ENCODE measurements around the gene ACCS. TPM values are rescaled to one million over a fixed set of nuclear protein-coding genes. Genes with fewer than 3 reads are reported as not detected.

ACCS gene
- total RNA-seq, 1 donor from 2014 or later, result 8.1 TPM

GRCh38 chr11:44032299-44033085 is 33.6 kb upstream of the ACCS start:
- no peak for TF ChIP-seq CTCF (IDR thresholded peaks at IDR 0.05)
- peak in 1 of 2 donors; percentile 31 for TF ChIP-seq POLR2AphosphoS5 (IDR thresholded peaks at IDR 0.05; ENCODE audit: insufficient read depth in 1 of 2, low read depth in 1 of 2)
- H3K9me3 ChIP-seq, result no peaks in the 10 kb centered on the region
- intact Hi-C loops (cut with DNase I), result loop anchor here (5.0 kb wide), 1 partner anchor 85 kb away; no protein-coding TSS in a partner anchor
- H3K27me3 ChIP-seq, result no peaks in the 10 kb centered on the region
- DNase-seq (ENCODE audit: extremely low spot score in 2 of 2), result peak; percentile 79 to 87
- no peaks in the 10 kb centered on the region for H3K36me3 ChIP-seq
- peak overlapping the region; percentile 78 for H3K27ac ChIP-seq
- no peak overlapping the region for H3K4me3 ChIP-seq
- peaks cover 32% of the 10 kb centered on the region for H3K4me1 ChIP-seq

GRCh38 chr11:44033411-44033850 is 32.6 kb upstream of the ACCS start:
- no peaks in the 10 kb centered on the region for H3K36me3 ChIP-seq
- peak overlapping the region; percentile 78 for H3K27ac ChIP-seq
- no peak overlapping the region for H3K4me3 ChIP-seq
- H3K4me1 ChIP-seq, result peaks cover 32% of the 10 kb centered on the region
- TF ChIP-seq CTCF (IDR thresholded peaks at IDR 0.05) (no peak), POLR2A (IDR thresholded peaks at IDR 0.05) (no peak), POLR2AphosphoS5 (IDR thresholded peaks at IDR 0.05; ENCODE audit: insufficient read depth in 1 of 2, low read depth in 1 of 2) (no peak)
- no peaks in the 10 kb centered on the region for H3K27me3 ChIP-seq
- intact Hi-C loops (cut with DNase I), result loop anchor here (5.0 kb wide), 1 partner anchor 86 kb away; no protein-coding TSS in a partner anchor
- peak; percentile 72 to 80 for DNase-seq (ENCODE audit: extremely low spot score in 2 of 2)
- H3K9me3 ChIP-seq, result no peaks in the 10 kb centered on the region

- peak overlapping the region; percentile 78 for H3K27ac ChIP-seq
- intact Hi-C loops (cut with DNase I), result loop anchor here (5.0 kb wide), 1 partner anchor 87 kb away; no protein-coding TSS in a partner anchor
- peak; percentile 61 to 62 for DNase-seq (ENCODE audit: extremely low spot score in 2 of 2)
These were observed 32.2 kb upstream of the ACCS start for GRCh38 chr11:44033856-44034255.

GRCh38 chr11:44034639-44035038 is 31.4 kb upstream of the ACCS start:
- no peaks in the 10 kb centered on the region for H3K36me3 ChIP-seq
- no peak overlapping the region for H3K4me3 ChIP-seq
- TF ChIP-seq POLR2AphosphoS5 (IDR thresholded peaks at IDR 0.05; ENCODE audit: insufficient read depth in 1 of 2, low read depth in 1 of 2), result no peak
- TF ChIP-seq CTCF (IDR thresholded peaks at IDR 0.05), result no peak
- TF ChIP-seq POLR2A (IDR thresholded peaks at IDR 0.05), result no peak
- H3K4me1 ChIP-seq, result peaks cover 25% of the 10 kb centered on the region
- no peaks in the 10 kb centered on the region for H3K27me3 ChIP-seq
- H3K27ac ChIP-seq, result no peak overlapping the region
- DNase-seq (ENCODE audit: extremely low spot score in 2 of 2), result peak in 1 of 2 donors; percentile 37
- H3K9me3 ChIP-seq, result no peaks in the 10 kb centered on the region
- intact Hi-C loops (cut with DNase I), result loop anchor here (5.0 kb wide), 1 partner anchor 87 kb away; no protein-coding TSS in a partner anchor

More at GRCh38 chr11:44033856-44034255, 32.2 kb upstream of the ACCS start:
- TF ChIP-seq POLR2AphosphoS5 (IDR thresholded peaks at IDR 0.05; ENCODE audit: insufficient read depth in 1 of 2, low read depth in 1 of 2), result no peak
- no peak for TF ChIP-seq POLR2A (IDR thresholded peaks at IDR 0.05)
- TF ChIP-seq CTCF (IDR thresholded peaks at IDR 0.05), result no peak
- H3K9me3 ChIP-seq, result no peaks in the 10 kb centered on the region
- no peak overlapping the region for H3K4me3 ChIP-seq
- peaks cover 32% of the 10 kb centered on the region for H3K4me1 ChIP-seq
- no peaks in the 10 kb centered on the region for H3K36me3 ChIP-seq
- no peaks in the 10 kb centered on the region for H3K27me3 ChIP-seq

All from vagina (tissue), 2 donors.